Liver (tissue), 9 donors: ENCODE data around the gene JAKMIP1. TPM values are rescaled to one million over a fixed set of nuclear protein-coding genes. Genes with fewer than 3 reads are reported as not detected.

Source experiments
- DNase-seq: peaks from one replicate; pipeline ENCODE4 v3.0.0-alpha.2; 2017; ENCODE audit warnings: low spot score
- H3K27ac ChIP-seq, 2 donors: one replicate each; pipeline ENCODE4 v1.7.0; 2013; ENCODE audit warnings: inconsistent platforms in 2 of 2, low read length in 2 of 2, control low read depth in 1 of 2, low read depth in 1 of 2, mild to moderate bottlenecking in 1 of 2
- H3K27me3 ChIP-seq, 4 donors: one replicate each; pipeline versions ENCODE4 v1.6.1 to v1.7.0; 2013; ENCODE audit warnings: low read length in 3 of 4, inconsistent platforms in 1 of 4, mild to moderate bottlenecking in 1 of 4, moderate library complexity in 1 of 4; ENCODE audit not compliant: control insufficient read depth in 4 of 4, insufficient read depth in 4 of 4
- H3K36me3 ChIP-seq, 4 donors: one replicate each; pipeline versions ENCODE4 v1.6.1 to v1.7.0; 2013; ENCODE audit warnings: low read length in 3 of 4, mild to moderate bottlenecking in 3 of 4, low read depth in 1 of 4, moderate library complexity in 1 of 4; ENCODE audit not compliant: control insufficient read depth in 4 of 4, insufficient read depth in 3 of 4
- H3K4me1 ChIP-seq, 4 donors: one replicate each; pipeline versions ENCODE4 v1.6.1 to v1.7.0; 2013; ENCODE audit warnings: low read length in 3 of 4, mild to moderate bottlenecking in 3 of 4, moderate library complexity in 1 of 4; ENCODE audit not compliant: control insufficient read depth in 4 of 4, insufficient read depth in 4 of 4
- H3K4me3 ChIP-seq, 3 donors: one replicate each; pipeline versions ENCODE4 v1.6.1 to v1.7.0; 2013; ENCODE audit warnings: low read length in 3 of 3, control low read depth in 1 of 3, low read depth in 1 of 3, mild to moderate bottlenecking in 1 of 3
- H3K9ac ChIP-seq, 2 donors: one replicate each; pipeline ENCODE4 v1.7.0; 2013; ENCODE audit warnings: low read length in 2 of 2, mild to moderate bottlenecking in 2 of 2, moderate library complexity in 2 of 2, control low read depth in 1 of 2, low read depth in 1 of 2
- H3K9me3 ChIP-seq, 4 donors: one replicate each; pipeline versions ENCODE4 v1.6.1 to v1.7.0; 2013; ENCODE audit warnings: low read length in 3 of 4; ENCODE audit not compliant: control insufficient read depth in 4 of 4
- EGR1 ChIP-seq, 2 donors: IDR thresholded peaks; 2 replicates each; pipeline ENCODE4 v1.6.1; 2016 to 2018; ENCODE audit warnings: antibody characterized with exemption in 2 of 2, low read depth in 2 of 2
- FOXA1 ChIP-seq: IDR thresholded peaks from 2 replicates; pipeline ENCODE4 v1.6.1; 2016; ENCODE audit warnings: antibody characterized with exemption
- GABPA ChIP-seq, 2 donors: IDR thresholded peaks in 1 of 2; conservative IDR thresholded peaks in 1 of 2; 2 replicates each; pipeline ENCODE4 v1.6.1; 2016; ENCODE audit warnings: antibody characterized with exemption in 2 of 2, mild to moderate bottlenecking in 1 of 2, moderate library complexity in 1 of 2
- JUND ChIP-seq, 2 donors: IDR thresholded peaks; 2 replicates each; pipeline ENCODE4 v1.6.1; 2016; ENCODE audit warnings: antibody characterized with exemption in 2 of 2
- NR2F2 ChIP-seq: IDR thresholded peaks from 2 replicates; pipeline ENCODE4 v1.6.1; 2016; ENCODE audit warnings: antibody characterized with exemption
- RAD21 ChIP-seq, 2 donors: IDR thresholded peaks; 2 replicates each; pipeline ENCODE4 v1.6.1; 2016; ENCODE audit warnings: antibody characterized with exemption in 2 of 2, mild to moderate bottlenecking in 2 of 2
- RXRA ChIP-seq, 2 donors: IDR thresholded peaks; 2 replicates each; pipeline ENCODE4 v1.6.1; 2017 to 2018; ENCODE audit warnings: antibody characterized with exemption in 2 of 2, mild to moderate bottlenecking in 1 of 2
- SP1 ChIP-seq: IDR thresholded peaks from 2 replicates; pipeline ENCODE4 v1.6.1; 2018; ENCODE audit warnings: antibody characterized with exemption, mild to moderate bottlenecking
- TAF1 ChIP-seq: conservative IDR thresholded peaks from 2 replicates; pipeline ENCODE4 v1.6.1; 2016; ENCODE audit warnings: antibody characterized with exemption, mild to moderate bottlenecking
- WGBS: extraction: QIAGEN DNeasy Blood & Tissue Kit; methylation state at CpG from one replicate; pipeline ENCODE4 v1.1.7; 2013; 5-methylcytosine and 5-hydroxymethylcytosine counted together
- polyA plus RNA-seq, 2 donors: library from polyadenylated mRNA; stranded (reverse) in 1 of 2; unstranded in 1 of 2; fragments of 200-250 nt in 1 of 2; fragments of >200 nt in 1 of 2; fragmentation: Nextera tagmentation in 1 of 2; extraction: Ambion mirVana in 1 of 2; gene quantifications; one replicate each; pipeline versions ENCODE4 v1.2.1 to v1.2.3, GENCODE V29; 2013 to 2015
- total RNA-seq, 2 donors: library from RNA; depleted of rRNA; stranded (reverse); fragments of >200 nt; gene quantifications; one replicate each; pipeline ENCODE4 v1.2.3, GENCODE V29; 2014
- TF ChIP-seq, protein P1 (sequence below): IDR thresholded peaks from 2 replicates; pipeline ENCODE4 v1.6.1; 2016; ENCODE audit warnings: antibody characterized with exemption
- TF ChIP-seq, protein P2 (sequence below): fragments of 150-350 bp; IDR thresholded peaks from 2 replicates; pipeline ENCODE4 v1.5.1; 2017; ENCODE audit warnings: improper control_type of control experiment, low read depth, low read length; ENCODE audit not compliant: missing input control
- TF ChIP-seq, protein P3 (sequence below): IDR thresholded peaks from 2 replicates; pipeline ENCODE4 v1.6.1; 2016; ENCODE audit warnings: antibody characterized with exemption
- TF ChIP-seq, protein P4 (sequence below): IDR thresholded peaks from 2 replicates; pipeline ENCODE4 v1.6.1; 2016; ENCODE audit warnings: antibody characterized with exemption
- donor health status: healthy.
- donor health status: healthy.
- donor health status: healthy.
- donor health status: healthy.
- donor health status: healthy.

Gene JAKMIP1
- total and polyA plus RNA-seq, 4 donors = 0.08 to 0.50 TPM; not detected in 2

DNA sequence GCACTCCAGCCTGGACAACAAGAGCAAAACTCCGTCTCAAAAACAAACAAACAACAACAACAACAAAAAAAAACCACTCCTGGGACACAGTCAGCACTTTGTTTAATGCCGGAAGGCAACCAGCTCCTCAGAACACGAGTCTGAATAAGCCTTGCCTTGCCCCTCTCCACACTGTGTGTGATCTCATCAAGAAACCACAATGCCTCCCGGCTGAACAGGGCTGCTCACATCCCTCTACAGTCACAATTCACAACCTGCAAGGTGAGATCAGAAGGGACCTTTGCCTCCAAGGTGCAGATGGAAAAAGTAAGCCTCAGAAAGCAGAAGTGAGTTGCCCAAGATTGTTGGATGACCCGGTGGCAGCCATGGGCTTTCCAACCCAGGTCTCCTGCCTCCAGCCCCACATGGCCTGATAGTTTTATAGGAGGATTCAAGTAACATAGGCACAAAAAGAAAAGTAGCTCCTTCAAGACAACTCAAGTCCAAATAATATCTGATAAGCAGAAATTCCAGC, 80.8 kb downstream of the JAKMIP1 start:
- no peak overlapping the region for H3K4me3 ChIP-seq
- no peak overlapping the region for H3K27ac ChIP-seq
- H3K4me1 ChIP-seq = no peaks in the 10 kb centered on the region
- no peak for DNase-seq
- no peak overlapping the region for H3K9ac ChIP-seq
- H3K36me3 ChIP-seq = no peaks in the 10 kb centered on the region
- H3K9me3 ChIP-seq = no peaks in the 10 kb centered on the region
- TF ChIP-seq RXRA (IDR thresholded peaks at IDR 0.05) (no peak), EGR1 (IDR thresholded peaks at IDR 0.05; ENCODE audit: low read depth in 2 of 2) (no peak), JUND (IDR thresholded peaks at IDR 0.05) (no peak), FOXA1 (no peak), GABPA (IDR thresholded peaks at IDR 0.05 in 1 of 2, conservative IDR thresholded peaks at IDR 0.05 in 1 of 2) (no peak), SP1 (no peak), RAD21 (IDR thresholded peaks at IDR 0.05) (no peak), NR2F2 (no peak)
- TF ChIP-seq, protein P1, sequence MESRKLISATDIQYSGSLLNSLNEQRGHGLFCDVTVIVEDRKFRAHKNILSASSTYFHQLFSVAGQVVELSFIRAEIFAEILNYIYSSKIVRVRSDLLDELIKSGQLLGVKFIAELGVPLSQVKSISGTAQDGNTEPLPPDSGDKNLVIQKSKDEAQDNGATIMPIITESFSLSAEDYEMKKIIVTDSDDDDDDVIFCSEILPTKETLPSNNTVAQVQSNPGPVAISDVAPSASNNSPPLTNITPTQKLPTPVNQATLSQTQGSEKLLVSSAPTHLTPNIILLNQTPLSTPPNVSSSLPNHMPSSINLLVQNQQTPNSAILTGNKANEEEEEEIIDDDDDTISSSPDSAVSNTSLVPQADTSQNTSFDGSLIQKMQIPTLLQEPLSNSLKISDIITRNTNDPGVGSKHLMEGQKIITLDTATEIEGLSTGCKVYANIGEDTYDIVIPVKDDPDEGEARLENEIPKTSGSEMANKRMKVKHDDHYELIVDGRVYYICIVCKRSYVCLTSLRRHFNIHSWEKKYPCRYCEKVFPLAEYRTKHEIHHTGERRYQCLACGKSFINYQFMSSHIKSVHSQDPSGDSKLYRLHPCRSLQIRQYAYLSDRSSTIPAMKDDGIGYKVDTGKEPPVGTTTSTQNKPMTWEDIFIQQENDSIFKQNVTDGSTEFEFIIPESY = no peak
- TF ChIP-seq, protein P2, sequence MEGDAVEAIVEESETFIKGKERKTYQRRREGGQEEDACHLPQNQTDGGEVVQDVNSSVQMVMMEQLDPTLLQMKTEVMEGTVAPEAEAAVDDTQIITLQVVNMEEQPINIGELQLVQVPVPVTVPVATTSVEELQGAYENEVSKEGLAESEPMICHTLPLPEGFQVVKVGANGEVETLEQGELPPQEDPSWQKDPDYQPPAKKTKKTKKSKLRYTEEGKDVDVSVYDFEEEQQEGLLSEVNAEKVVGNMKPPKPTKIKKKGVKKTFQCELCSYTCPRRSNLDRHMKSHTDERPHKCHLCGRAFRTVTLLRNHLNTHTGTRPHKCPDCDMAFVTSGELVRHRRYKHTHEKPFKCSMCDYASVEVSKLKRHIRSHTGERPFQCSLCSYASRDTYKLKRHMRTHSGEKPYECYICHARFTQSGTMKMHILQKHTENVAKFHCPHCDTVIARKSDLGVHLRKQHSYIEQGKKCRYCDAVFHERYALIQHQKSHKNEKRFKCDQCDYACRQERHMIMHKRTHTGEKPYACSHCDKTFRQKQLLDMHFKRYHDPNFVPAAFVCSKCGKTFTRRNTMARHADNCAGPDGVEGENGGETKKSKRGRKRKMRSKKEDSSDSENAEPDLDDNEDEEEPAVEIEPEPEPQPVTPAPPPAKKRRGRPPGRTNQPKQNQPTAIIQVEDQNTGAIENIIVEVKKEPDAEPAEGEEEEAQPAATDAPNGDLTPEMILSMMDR = no peak
- TF ChIP-seq, protein P3, sequence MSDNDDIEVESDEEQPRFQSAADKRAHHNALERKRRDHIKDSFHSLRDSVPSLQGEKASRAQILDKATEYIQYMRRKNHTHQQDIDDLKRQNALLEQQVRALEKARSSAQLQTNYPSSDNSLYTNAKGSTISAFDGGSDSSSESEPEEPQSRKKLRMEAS = no peak
- WGBS = 59% methylated on average over 5 of the region's 5 CpGs
- no peaks in the 10 kb centered on the region for H3K27me3 ChIP-seq

DNA sequence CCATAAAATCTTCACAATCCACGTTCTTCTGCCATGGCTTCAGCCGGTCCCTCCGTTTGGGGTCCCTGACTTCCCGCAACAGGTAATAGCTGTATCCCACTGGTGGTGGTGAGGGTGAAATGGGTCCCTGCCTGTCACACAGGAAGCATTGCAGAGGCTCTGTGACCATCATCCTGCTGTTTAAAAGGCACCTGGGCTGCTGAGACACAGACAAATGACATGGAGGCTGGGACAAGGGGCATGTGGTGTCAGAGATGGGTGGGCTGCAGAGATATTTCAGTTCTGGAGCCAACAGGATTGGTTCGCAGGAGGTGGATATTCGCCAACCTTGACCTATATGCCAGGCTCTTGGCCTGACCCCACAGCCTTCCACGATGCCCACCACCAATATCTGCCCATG, 82.1 kb downstream of the JAKMIP1 start:
- H3K36me3 ChIP-seq = no peaks in the 10 kb centered on the region
- H3K4me1 ChIP-seq = no peaks in the 10 kb centered on the region
- 81% methylated on average over 7 of the region's 7 CpGs for WGBS
- DNase-seq = no peak
- no peaks in the 10 kb centered on the region for H3K9me3 ChIP-seq
- TF ChIP-seq, protein P4, sequence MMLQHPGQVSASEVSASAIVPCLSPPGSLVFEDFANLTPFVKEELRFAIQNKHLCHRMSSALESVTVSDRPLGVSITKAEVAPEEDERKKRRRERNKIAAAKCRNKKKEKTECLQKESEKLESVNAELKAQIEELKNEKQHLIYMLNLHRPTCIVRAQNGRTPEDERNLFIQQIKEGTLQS = no peak
- TF ChIP-seq, protein P3 = no peak
- TF ChIP-seq, protein P1 = no peak
- TF ChIP-seq TAF1 = no peak
- H3K27ac ChIP-seq = no peak overlapping the region
- H3K27me3 ChIP-seq = peaks cover 0 to 5% (median 0%) of the 10 kb centered on the region in 4 donors
- H3K9ac ChIP-seq = no peak overlapping the region
- no peak overlapping the region for H3K4me3 ChIP-seq
